Right renal pelvis (tissue), 4 donors: ENCODE data around the gene APLNR. TPM values are rescaled to one million over a fixed set of nuclear protein-coding genes. Genes with fewer than 3 reads are reported as not detected.
"Not testable (repeated sequence)": the region's sequence is repeated elsewhere in the genome, so short reads cannot be mapped to it uniquely, and the experiment has no call there.

Experiments
- DNase-seq, 4 donors: peaks; one replicate each; pipeline ENCODE4 v3.0.0-alpha.2; 2013; ENCODE audit warnings: low read depth in 4 of 4, low spot score in 3 of 4, missing footprints in 1 of 4
- polyA plus RNA-seq, 4 donors: library from polyadenylated mRNA; unstranded; fragments of 120-200 nt; gene quantifications; one replicate each; pipeline ENCODE4 v1.2.1, GENCODE V29; 2013; ENCODE audit not compliant: insufficient read length in 4 of 4

APLNR gene
- polyA plus RNA-seq = 100 to 1,000 TPM in 2 of 4 donors, 10 to 100 TPM in 2; 93.9 to 111 (median 102) TPM

DNA sequence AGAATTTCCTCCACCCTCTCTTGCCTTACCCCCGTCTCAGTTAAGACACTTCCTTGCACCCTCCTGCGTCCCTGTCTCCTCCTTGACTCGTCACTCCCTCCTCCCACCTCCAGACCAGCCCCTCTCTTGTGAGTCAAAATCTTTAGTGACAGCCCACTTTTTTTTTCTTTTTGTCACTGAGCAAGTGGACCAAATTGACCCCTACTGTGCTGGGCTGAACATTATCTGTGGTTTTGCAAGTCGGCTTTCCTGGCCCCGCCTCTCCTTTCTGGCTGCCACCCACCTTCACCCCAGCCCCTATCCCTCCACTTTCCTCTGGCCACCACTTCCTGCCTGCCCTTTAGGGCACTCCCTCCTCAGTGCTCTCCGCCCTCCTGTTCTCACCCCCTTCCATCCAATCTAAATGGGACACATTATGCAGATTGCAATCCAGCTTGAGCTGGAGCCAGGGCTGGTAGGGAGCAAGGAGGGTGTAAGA lies at the start of gene APLNR:
TSS of gene APLNR (minus strand) at position 47 of the 478 bp plus-strand sequence. CDS start 246 bp downstream, outside the sequence.
- no peak for DNase-seq

DNA sequence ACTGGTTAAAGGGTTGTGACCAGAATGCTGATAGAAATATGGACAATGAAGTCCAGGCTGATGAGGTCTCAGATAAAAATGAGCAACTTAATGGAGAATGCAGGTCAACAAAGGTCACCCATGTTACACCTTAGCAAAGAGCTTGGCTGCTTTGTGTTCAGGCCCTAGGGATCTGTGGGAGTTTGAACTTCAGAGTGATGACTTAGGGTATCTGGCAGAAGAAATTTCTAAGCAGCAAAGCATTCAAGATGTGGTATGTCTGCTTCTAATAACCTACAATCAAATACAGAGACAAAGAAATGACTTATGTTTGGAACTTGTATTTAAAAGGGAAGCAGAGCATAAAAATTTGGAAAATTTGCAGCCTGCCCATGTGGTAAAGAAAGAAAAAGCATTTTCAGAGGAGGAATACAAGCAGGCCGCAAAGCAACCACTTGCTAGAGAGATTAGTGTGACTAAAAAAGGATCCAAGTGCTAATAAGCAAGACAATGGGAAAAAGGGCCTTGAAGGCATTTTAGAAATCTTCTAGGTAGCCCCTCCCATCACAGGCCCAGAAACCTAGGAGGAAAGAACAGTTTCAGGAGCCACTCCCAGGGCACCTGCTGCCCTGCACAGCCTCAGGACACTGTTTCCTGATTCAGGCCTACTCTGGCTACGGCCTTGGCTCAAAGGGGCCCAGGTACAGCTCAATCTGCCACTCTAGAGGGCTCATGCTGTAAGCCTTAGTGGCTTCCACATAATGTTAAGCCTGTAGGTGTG lies 46.4 kb upstream of the APLNR start:
- no peak for DNase-seq

DNA sequence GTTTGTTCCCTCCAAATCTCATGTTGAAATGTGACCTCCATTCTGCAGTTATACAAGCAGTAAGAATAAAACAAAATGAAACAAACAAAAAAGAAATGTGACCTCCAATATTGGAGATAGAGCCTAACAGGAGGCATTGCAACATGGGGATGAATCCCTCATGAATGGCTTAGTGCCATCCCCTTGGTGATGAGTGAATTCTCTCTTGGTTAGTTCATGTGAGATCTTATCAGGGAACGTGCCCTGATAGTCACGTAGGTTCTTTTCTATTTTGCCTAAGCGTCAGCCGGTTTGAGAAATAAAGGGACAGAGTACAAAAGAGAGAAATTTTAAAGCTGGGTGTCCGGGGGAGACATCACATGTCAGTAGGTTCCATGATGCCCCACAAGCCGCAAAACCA lies 44.5 kb upstream of the APLNR start:
- DNase-seq = not testable (repeated sequence)

DNA sequence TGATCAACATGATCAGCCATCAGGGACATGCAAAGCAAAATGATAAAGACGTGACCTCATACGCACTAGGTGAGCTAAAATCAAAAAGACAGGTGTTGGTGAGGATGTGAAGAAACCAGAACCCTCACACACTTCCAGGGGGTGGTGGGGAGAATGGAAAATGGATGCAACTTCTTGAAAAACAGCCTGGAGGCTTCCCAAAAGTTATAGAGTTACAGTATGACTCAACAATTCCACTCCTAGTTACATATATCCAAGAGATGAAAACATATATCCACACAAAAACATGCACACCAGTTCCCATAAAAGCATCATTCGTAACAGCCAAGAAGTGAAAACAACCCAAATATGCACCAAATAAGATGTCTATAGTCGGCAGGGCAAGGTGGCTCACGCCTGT lies 42.1 kb upstream of the APLNR start:
- DNase-seq = no peak

DNA sequence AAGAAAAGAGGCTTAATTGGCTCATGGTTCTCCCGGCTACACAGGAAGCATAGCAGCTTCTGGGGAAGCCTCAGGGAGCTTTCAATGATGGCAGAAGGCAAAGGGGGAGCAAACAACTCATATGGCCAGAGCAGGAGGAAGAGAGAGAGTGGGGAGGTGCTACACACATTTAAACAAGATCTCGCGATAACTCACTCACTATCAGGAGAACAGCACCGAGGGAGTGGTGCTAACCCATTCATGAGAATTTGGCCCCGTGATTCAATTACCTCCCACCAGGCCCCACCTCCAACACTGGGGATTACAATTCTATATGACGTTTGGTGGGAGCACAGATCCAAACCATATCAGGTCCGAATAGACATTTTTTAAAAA lies 41.7 kb upstream of the APLNR start:
- no peak for DNase-seq

DNA sequence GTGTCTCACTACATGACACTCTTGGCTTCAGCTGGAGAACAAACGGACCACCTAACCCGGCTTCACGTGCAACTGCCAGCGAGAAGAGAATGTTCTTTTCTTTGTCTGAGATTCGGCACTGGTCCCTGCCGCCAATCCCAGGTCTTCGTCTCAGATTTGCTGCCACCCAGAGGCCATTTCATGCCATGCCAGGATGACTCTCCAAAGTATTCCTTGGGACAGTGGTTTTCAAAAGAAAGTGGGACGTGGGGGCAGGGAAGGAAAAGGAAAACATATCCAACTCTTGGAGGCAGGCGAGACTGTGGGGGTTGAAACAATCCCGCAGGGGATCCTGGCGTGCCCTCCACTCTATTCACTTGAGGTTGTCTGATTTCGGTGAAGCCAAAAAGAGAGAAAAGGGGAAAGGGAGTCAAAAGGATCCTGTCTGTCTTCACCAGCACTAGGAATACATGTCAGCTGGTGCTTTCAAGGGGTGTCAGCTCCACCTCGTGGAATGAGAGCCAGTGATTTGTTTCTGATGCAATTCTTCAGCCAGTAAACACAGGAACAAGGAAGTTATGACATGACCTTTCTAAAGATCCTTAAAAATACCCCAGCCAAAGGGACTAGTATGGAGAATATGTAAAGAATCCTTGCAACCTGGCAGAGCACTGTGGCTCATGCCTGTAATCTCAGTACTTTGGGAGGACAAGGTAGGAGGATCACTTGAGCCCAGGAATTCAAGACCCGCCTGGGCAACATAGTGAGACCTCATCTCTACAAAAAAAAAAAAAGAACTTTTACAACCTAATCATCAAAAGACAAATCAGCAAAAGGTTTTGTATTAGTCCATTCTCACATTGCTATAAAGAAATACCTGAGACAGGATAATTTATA lies 41.0 kb upstream of the APLNR start:
- DNase-seq = peak; percentile 54 to 57 (median 56)

DNA sequence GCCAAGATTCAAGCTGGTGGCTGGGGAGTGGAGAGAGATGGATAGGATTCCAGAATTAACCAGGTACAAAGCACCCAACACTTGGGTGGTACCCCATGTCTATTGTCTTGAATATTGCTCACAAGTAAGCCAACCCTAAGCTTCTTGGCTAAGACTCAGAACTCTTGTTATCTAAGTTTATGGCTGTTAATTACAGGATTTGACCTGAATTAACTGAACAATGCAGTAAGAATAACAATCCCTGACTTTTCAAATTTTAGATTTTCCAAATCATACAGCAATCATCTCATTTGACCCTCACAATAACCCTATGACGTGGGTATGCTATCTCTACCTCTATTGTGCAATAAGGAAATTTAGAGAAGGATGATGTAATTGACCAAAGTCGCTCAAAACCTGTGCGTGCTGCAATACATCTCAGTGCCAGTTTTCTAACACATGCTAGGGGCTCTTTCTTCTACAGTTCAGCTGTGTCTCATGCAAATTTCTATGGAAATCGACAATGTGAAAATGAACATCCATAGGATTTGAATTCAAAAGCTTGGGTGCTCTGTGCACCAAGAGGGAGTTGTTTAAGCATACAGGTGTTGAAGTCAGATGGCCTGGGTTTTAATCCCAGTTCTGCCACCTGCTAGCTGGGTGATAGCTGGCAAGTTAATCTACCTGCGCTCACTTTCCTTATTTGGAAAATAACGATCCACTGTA lies 40.1 kb upstream of the APLNR start:
- no peak for DNase-seq

DNA sequence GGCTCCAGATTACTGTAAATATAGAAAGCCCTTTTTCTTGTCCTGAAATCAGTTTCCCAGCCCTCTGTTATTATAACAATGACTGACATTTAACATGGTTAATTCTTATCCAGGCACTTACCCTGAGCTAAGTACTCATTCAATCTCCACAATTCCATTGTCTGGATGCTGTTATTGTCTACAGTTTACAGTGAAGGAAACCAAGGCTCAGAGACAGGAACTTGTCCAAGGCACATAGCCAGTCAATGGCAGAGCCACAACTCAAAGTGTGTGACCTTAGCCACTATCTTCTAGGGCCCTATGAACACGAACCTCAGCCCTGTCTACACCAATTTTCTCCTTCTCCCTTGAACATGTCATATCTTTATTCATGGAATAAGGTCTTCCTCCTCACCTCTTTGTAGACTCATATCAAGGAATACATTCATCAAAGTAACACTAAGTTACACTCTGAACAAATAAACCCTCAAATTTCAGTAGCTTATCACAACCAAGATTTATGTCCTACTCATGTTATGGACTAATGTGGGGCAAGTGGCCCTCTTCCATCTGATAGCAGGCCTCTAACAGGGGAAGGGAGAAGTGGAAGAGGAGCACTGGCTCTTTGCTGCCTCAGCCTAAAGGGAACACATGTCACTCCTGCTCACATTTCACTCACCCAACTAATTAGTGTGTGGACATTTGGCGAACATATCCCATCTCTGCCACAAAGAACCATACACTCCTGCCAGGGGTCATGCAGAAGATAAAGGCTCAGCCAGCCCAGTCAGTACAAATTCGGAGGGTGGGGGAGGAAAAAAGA lies 39.3 kb upstream of the APLNR start:
- DNase-seq = no peak

DNA sequence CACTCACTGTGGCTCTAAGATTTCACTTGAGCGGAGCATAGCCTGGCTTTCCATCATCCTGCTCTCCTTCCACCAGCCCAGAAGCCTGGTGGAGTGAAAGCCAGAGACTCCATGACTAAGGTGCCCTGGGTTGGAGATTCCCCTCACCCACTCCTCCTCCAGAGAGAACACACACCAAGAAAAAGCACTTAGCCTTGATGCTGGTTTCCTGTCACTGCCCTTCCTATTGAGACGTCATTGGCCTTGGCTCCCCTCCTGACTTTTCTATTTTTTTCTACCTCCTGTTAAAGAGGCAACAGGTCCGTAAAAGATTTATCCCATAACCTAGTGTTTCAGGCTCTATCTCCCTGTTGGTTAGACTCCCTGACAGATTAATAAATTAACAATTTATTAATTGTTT lies 38.5 kb upstream of the APLNR start:
- no peak for DNase-seq

DNA sequence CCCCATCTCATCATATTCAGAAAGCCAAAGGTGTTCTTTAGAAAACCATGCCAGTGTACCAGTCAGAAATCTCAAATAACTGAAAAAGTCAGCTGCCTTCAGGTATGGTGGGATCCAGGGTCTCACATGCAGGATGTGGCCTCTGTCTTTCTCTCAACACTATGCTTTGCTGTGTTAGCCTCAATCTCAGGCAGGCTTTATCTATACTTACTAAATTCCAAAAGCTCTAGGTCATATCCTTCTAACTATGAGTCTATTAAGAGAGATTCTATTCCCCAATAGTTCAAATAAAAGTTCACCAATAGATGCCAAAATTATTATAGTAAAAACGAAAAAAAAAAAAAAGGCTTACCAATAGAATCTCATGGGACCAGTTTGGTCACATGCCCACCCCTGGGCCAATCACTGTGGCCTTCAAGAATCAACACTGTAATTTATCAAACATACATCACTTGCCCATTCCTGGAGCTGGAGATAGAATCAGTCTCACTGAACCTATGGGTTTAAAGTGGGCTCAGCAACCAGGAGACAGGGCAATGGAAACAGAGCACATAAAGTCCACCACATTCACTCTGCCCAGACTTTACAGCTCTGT lies 38.0 kb upstream of the APLNR start:
- DNase-seq = no peak

DNA sequence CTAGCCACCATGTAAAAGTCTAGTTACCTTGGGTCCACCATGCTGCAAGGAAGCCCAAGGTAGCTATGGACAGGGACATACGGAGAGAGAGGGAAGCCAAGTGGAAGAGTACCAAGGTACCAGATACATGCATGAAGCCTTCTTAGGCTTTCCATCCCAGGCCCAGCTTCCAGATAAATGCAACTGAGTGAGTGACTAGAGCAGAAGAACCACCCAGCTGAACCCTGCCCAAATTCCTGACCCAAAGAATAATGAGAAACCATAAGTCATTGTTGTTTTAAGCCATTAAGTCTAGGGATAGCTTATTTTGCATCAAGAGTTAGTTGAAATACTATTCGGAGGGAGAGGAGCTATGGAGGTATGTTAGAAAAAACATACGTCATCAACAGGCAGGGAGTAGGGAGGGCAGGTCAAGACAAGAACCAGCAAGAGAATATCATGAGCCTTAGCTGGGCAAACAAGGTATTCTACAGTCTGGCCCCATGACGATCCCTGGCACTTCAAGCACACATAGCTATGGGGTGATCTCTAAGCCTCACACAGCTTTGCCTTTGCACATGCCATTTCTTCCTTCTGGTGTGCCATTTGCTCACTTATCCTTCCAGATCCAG lies 36.5 kb upstream of the APLNR start:
- DNase-seq = no peak

DNA sequence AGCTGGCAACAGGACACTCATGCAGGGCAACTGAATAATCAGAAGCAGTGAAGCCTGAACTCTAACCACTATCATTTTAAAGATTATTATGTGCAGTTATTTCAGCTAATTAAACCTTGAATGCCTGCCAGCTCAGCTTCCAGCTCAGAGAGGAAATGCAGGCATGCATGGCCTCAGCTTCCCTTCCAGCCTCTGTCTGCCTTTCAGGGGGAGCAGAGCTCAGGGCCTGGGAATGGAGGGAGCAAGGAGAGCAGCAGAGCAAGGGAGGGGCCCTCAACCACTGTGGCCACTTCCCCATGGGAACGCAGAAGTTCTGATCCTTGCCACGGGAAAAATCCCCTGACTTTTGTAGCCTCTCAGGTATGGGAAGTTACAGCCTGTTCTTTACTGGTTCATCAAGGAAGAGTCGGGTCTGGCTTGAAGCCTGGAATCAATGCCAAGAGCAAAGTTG lies 32.5 kb upstream of the APLNR start:
- DNase-seq = peak in 1 of 4 donors; percentile 35

DNA sequence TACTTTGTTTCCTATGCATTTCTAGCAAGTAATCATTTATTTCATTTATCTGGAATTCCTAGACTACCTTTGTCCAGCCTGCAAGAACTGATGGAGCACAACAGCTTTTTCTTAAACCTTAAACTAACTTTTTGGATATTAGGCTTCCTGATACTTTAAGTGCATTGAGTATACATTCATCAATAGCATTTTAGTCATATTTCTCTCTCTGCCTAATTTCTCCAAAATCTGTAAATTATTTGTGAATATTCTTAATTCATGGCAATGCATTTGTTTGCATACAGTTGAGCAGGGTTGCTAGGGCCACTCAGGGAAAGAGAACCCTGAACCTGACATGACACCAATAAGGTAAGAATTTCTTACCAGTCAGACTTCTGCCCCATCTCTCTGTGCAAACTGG lies 29.1 kb upstream of the APLNR start:
- DNase-seq = no peak

DNA sequence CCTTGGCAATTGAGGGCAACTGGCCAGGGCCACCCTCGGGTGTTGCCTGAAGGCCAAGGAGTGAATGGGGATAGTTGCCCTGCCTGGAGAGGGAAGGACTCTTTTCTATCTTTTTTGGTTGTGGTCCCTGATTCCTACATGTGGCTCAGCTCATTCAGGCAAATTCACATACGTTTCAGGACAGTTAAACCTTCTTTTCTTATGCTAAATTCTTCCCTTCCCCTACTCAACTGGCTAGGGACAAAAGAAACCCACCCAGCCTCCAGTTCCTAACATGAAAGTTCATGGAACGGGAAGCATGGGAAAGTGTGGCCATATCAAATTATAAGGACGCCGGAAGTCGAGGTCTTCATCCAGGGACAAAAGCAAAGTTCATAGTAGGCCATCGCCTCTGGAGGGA lies 26.3 kb upstream of the APLNR start:
- no peak for DNase-seq

DNA sequence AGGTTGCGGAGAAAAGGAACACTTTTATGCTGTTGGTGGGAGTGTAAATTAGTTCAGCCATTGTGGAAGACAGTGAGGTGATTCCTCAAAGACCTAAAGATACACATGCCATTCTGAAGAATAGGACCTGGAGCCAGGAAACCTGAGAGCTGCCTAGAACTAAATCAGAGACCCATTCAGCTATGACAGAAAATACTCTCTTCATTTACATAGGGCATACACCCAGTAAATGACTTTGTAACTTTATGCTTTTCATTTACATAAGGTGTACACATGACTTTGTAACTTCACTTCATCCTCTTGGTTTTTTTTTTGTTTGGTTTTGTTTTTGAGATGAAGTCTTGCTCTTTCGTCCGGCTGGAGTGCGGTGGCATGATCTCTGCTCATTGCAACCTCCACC lies 25.1 kb upstream of the APLNR start:
- no peak for DNase-seq

DNA sequence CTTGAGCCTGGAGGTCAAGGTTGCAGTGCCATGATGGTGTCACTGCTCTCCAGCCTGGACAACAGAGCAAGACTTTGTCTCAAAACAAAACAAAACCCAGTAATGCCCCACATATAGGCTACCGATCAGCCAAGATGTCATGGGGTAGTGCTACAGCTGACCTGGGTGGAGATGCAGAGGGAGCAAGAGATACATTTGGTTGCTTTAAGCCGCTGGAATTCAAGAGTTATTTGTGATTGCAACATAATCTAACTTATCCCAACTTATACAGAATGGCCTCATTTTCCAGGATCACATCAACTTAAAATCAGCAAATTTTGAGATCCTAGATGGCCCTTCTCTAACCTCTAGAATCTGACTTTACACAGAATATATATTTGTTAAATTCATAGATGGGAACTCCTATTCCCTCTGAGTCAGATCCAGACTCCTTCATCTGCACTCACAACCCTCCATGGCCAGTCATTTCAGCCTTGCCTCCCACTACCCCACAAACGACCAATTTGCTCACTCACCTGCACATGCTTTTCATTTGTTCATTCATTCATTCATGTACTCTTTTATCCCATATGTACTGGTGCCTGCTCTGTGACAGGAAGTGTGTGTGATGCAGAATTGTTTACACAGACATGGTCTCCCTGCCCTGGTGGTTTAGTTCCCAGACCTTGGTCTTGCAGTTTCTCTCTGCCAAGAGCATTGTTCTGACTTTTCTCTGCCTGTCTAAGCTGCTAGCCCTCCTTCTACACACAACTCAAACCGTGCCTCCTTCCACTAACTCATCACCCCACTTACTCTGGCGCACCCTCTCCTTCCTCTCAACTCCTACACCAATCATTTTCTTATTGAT lies 24.1 kb upstream of the APLNR start:
- DNase-seq = no peak

DNA sequence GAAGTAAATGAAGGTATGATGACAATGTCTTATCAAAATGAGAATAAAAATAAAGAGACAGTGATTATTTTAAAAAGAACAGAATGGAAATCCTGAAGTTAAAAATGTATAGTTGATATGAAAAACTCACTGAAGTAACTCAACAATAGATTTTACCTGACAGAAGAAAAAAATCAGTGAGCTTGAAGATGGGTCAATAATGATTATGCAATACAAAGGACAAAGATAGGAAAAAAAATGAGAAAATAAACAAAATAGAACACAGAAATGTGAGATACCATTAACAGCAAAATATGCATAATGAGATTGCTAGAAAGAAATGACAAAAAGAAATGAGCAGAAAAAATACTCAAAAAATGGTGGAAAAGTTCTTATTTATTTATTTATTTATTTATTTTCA lies 19.1 kb upstream of the APLNR start:
- no peak for DNase-seq

DNA sequence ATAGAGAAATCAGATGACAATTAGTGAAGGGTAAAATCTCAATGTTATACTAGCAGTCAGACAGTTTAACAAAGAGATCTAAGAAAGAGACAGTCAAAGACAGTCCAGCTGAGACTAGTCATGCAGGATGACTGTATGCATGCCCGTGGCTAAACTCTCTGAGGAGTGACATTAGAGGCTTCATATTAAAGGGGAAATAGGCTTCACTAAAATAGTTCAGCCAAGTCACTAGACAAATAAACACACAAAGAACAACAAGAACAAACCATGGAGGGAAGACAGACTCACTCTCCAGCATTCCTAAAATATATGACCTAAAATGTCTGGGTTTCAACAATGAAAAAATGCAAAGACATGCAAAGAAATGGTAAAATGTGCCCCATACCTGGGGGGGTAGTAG lies 18.6 kb upstream of the APLNR start:
- DNase-seq = no peak
